Measurements from ENCODE around the gene SYNPO2. TPM values are rescaled to one million over a fixed set of nuclear protein-coding genes. Genes with fewer than 3 reads are reported as not detected.

Gene SYNPO2
- total RNA-seq, 1 donor from 2014 or later, result 26.2 TPM

DNA sequence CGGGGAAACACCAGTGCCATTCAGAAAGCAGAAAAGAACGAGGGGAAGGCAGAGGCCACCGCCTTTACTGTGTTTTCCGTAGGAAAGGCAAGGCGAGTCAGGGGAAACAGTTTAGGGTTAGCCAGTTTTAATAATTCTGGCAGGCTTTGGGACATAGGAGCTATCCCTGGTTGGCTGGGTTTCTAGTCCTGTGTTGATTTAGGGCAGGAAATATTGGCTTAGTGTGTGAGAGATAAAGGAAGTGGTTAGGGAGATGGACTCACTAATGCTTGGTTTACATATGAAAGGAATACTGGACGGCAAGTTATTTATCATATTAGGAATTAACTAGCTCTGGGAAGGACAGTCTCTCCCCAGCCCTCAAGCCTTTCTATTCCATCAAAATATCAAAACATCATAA is 53.1 kb downstream of the SYNPO2 start:
- H3K4me1 ChIP-seq, result no peaks in the 10 kb centered on the region
- intact Hi-C loops (cut with DNase I), result no loop called here
- H3K9me3 ChIP-seq, result no peaks in the 10 kb centered on the region
- DNase-seq (no peak), ATAC-seq (no peak)
- no peak overlapping the region for H3K4me3 ChIP-seq
- no peak for TF ChIP-seq CTCF (IDR thresholded peaks at IDR 0.05)
- no peak overlapping the region for H3K27ac ChIP-seq
- H3K36me3 ChIP-seq, result no peaks in the 10 kb centered on the region
- H3K27me3 ChIP-seq (ENCODE audit: low read depth), result no peaks in the 10 kb centered on the region

DNA sequence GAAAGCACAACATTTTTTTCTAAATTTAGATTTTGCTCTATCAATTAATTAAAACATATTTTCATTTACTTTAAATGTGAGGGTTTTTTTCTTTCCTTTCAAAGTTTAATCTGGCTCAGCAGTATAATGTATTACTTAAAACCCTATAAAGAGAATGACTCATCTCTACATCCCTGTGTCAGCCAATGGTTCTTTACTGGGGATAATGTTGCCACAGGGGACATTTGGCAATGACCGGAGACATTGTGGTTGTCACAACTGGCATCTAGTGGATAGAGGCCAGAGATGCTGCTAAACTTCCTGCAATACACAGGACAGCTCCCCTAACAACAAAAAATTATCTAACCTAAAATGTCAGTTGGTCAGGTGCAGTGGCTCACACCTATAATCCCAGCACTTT is 53.8 kb downstream of the SYNPO2 start:
- H3K36me3 ChIP-seq, result no peaks in the 10 kb centered on the region
- H3K27ac ChIP-seq, result no peak overlapping the region
- no peaks in the 10 kb centered on the region for H3K9me3 ChIP-seq
- DNase-seq (no peak), ATAC-seq (no peak)
- H3K4me1 ChIP-seq, result no peaks in the 10 kb centered on the region
- TF ChIP-seq CTCF (IDR thresholded peaks at IDR 0.05), result no peak
- intact Hi-C loops (cut with DNase I), result no loop called here
- H3K4me3 ChIP-seq, result no peak overlapping the region
- no peaks in the 10 kb centered on the region for H3K27me3 ChIP-seq (ENCODE audit: low read depth)

DNA sequence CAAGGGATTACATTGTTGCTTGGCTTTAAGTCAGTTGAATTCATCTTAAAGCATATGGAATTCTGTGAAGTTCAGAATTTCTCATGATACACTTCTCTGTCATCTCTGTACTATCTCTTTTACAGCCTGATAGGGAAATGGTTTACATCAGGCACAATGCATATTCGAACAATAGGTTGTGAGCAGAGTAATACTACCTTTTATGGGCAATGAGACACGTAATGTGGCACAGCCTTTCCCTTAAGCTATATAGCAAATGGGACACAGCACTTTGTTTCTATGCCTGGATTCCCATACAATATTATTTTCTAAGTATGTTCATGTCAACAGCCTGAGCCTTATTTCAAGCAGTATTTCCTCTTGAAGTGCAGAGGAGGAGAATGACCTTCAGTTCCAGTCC is 58.4 kb downstream of the SYNPO2 start:
- Histone ChIP-seq H3K4me1 (no peaks in the 10 kb centered on the region), H3K4me3 (no peak overlapping the region), H3K27ac (no peak overlapping the region), H3K9me3 (no peaks in the 10 kb centered on the region), H3K36me3 (no peaks in the 10 kb centered on the region), H3K27me3 (ENCODE audit: low read depth) (no peaks in the 10 kb centered on the region)
- TF ChIP-seq CTCF (IDR thresholded peaks at IDR 0.05), result no peak
- DNase-seq (no peak), ATAC-seq (no peak)
- intact Hi-C loops (cut with DNase I), result no loop called here

- no peak overlapping the region for H3K27ac ChIP-seq
- H3K9me3 ChIP-seq, result no peaks in the 10 kb centered on the region
- no peaks in the 10 kb centered on the region for H3K36me3 ChIP-seq
- ATAC-seq (no peak), DNase-seq (no peak)
- H3K27me3 ChIP-seq (ENCODE audit: low read depth), result no peaks in the 10 kb centered on the region
- no peaks in the 10 kb centered on the region for H3K4me1 ChIP-seq
- no peak for TF ChIP-seq CTCF (IDR thresholded peaks at IDR 0.05)
- intact Hi-C loops (cut with DNase I), result no loop called here
- no peak overlapping the region for H3K4me3 ChIP-seq
These were observed 60.0 kb downstream of the SYNPO2 start for GRCh38 chr4:118948545-118949144.

- no peak overlapping the region for H3K27ac ChIP-seq
- H3K9me3 ChIP-seq, result no peaks in the 10 kb centered on the region
- intact Hi-C loops (cut with DNase I), result no loop called here
- no peaks in the 10 kb centered on the region for H3K36me3 ChIP-seq
- ATAC-seq (no peak), DNase-seq (no peak)
- no peak for TF ChIP-seq CTCF (IDR thresholded peaks at IDR 0.05)
- H3K27me3 ChIP-seq (ENCODE audit: low read depth), result no peaks in the 10 kb centered on the region
- no peak overlapping the region for H3K4me3 ChIP-seq
- H3K4me1 ChIP-seq, result no peaks in the 10 kb centered on the region
These were observed 61.6 kb downstream of the SYNPO2 start for GRCh38 chr4:118950224-118950623.

Data from lower lobe of right lung (tissue), 2 donors.